Glutamatergic neuron (in vitro differentiated cells): Measurements from ENCODE around the gene TTLL9. TPM values are rescaled to one million over a fixed set of nuclear protein-coding genes. Genes with fewer than 3 reads are reported as not detected.

Experiments used
- DNase-seq: peaks from one replicate; pipeline ENCODE4 v3.0.0; 2022
- H3K27ac Mint-ChIP-seq: one replicate; pipeline ENCODE4 v1.8.0; 2020; ENCODE audit warnings: mild to moderate bottlenecking, mixed read lengths, inconsistent platforms; ENCODE audit not compliant: unreplicated experiment
- H3K27me3 Mint-ChIP-seq: one replicate; pipeline ENCODE4 v1.8.0; 2020; ENCODE audit warnings: mild to moderate bottlenecking, moderate library complexity, mixed read lengths, inconsistent platforms; ENCODE audit not compliant: unreplicated experiment
- H3K36me3 Mint-ChIP-seq: one replicate; pipeline ENCODE4 v1.8.0; 2020; ENCODE audit warnings: mild to moderate bottlenecking, mixed read lengths, inconsistent platforms; ENCODE audit not compliant: unreplicated experiment
- H3K4me1 Mint-ChIP-seq: one replicate; pipeline ENCODE4 v1.8.0; 2020; ENCODE audit warnings: mild to moderate bottlenecking, low read depth, mixed read lengths, inconsistent platforms; ENCODE audit not compliant: unreplicated experiment
- H3K4me3 Mint-ChIP-seq: one replicate; pipeline ENCODE4 v1.8.0; 2020; ENCODE audit warnings: mild to moderate bottlenecking, mixed read lengths, inconsistent platforms; ENCODE audit not compliant: unreplicated experiment
- H3K9me3 Mint-ChIP-seq: one replicate; pipeline ENCODE4 v1.8.0; 2020; ENCODE audit warnings: mild to moderate bottlenecking, moderate library complexity, mixed read lengths, inconsistent platforms; ENCODE audit not compliant: unreplicated experiment
- CTCF ChIP-seq: fragments of 200-600 bp; sonication (generic); IDR thresholded peaks from one replicate; pipeline ENCODE4 v1.5.0; 2021; ENCODE audit not compliant: partially characterized antibody, unreplicated experiment
- total RNA-seq: library from RNA; stranded (reverse); fragmentation: NEBNext Ultra II Directional; extraction: Animal tissue kit (Norgen Biotek cat#: 25700); gene quantifications from one replicate; pipeline ENCODE4 v1.2.1, GENCODE V29; 2021; ENCODE audit not compliant: unreplicated experiment

The TTLL9 gene
- total RNA-seq, 1 donor from 2014 or later: 1.5 TPM

GRCh38 chr20:31908424-31908823 is 38.0 kb downstream of the TTLL9 start:
- DNase-seq: no peak
- no peak overlapping the region for H3K27ac Mint-ChIP-seq
- no peak overlapping the region for H3K4me3 Mint-ChIP-seq
- TF ChIP-seq CTCF: no peak
- H3K4me1 Mint-ChIP-seq: peaks cover 3% of the 10 kb centered on the region
- H3K9me3 Mint-ChIP-seq: peaks cover 9% of the 10 kb centered on the region
- peaks cover 14% of the 10 kb centered on the region for H3K27me3 Mint-ChIP-seq
- peaks cover 4% of the 10 kb centered on the region for H3K36me3 Mint-ChIP-seq

- Mint-ChIP-seq H3K27ac (no peak overlapping the region), H3K4me1 (peaks cover 3% of the 10 kb centered on the region)
Measured at GRCh38 chr20:31909253-31910070, 39.0 kb downstream of the TTLL9 start.

GRCh38 chr20:31910071-31910803 is 39.8 kb downstream of the TTLL9 start:
- no peak for TF ChIP-seq CTCF
- H3K36me3 Mint-ChIP-seq: peaks cover 4% of the 10 kb centered on the region
- H3K4me1 Mint-ChIP-seq: peaks cover 3% of the 10 kb centered on the region
- DNase-seq: no peak
- H3K4me3 Mint-ChIP-seq: no peak overlapping the region
- no peak overlapping the region for H3K27ac Mint-ChIP-seq
- H3K27me3 Mint-ChIP-seq: peaks cover 11% of the 10 kb centered on the region
- H3K9me3 Mint-ChIP-seq: peaks cover 9% of the 10 kb centered on the region

More at GRCh38 chr20:31909253-31910070, 39.0 kb downstream of the TTLL9 start:
- Mint-ChIP-seq H3K9me3 (peaks cover 9% of the 10 kb centered on the region), H3K4me3 (no peak overlapping the region), H3K36me3 (peaks cover 4% of the 10 kb centered on the region), H3K27me3 (peaks cover 11% of the 10 kb centered on the region)
- no peak for DNase-seq
- no peak for TF ChIP-seq CTCF

- no peak for DNase-seq
- TF ChIP-seq CTCF: no peak
- Mint-ChIP-seq H3K4me3 (no peak overlapping the region), H3K36me3 (peaks cover 4% of the 10 kb centered on the region), H3K27me3 (peaks cover 7% of the 10 kb centered on the region), H3K27ac (no peak overlapping the region), H3K4me1 (peaks cover 3% of the 10 kb centered on the region), H3K9me3 (peaks cover 7% of the 10 kb centered on the region)
Measured at GRCh38 chr20:31913431-31914157, 43.2 kb downstream of the TTLL9 start.
